GM19351 (cell line): ENCODE data around the gene LBH.

Source experiments
- ATAC-seq: cut with Tn5 transposase; IDR thresholded peaks from one replicate; pipeline ENCODE4 v1.9.1; 2021; ENCODE audit warnings: mild to moderate bottlenecking, moderate library complexity; ENCODE audit not compliant: unreplicated experiment

Gene LBH

DNA sequence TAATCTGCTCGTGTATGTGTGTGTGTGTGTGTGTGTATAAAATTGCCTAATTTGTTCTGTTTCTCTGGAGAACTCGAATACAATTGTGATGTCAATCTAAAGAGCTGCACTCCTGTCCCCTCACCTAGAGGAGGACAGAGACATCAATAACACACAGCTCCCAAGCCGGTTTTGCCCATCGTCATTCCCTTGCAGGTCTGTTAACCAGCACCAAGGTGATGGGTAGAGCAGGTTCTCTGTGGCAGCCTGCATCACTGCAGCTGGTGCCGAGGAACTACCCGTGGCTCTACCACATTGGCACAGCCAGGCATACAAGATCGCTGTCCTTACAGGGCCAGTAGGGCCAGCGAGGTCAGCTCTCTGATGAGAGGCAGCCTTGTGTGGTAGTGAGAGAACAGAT lies 41.0 kb downstream of the LBH start:
- no peak for ATAC-seq

DNA sequence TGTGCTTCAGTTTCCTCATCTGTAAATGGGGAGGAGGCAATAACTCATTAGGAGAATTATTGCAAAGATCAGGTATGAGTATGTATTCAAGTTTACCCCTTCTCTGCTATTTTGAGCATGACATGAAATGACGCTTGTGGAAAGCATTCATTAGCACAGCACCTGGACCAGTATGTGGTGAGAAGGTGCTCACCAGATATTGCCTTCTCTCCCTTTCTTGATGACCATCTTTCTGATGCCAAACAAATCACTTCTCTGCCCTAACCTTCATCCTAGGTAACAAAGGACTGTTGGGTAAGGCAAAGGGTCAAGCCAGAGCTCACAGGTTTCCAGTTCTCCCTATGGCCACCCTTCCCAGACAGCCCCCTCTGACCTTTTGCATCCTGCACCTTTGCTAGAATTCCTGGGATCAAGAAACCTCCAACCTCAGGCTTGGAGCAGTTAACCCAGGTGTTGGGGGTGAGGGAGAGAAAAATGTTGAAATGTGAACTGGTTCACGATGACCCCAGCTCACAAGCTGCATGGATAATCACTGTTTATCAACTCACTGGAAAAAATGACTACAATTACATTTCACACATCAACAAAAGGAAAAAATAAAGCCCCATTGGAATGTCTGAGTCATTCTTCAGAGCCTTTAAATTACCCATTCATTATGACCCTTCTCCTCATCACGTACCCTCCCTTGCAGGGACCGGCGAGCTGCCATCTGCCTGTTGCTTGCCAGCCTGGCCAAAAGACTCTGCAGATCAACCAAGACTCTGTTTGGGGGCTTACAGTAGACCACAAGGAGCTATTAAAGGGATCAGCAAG lies 41.6 kb downstream of the LBH start:
- no peak for ATAC-seq

DNA sequence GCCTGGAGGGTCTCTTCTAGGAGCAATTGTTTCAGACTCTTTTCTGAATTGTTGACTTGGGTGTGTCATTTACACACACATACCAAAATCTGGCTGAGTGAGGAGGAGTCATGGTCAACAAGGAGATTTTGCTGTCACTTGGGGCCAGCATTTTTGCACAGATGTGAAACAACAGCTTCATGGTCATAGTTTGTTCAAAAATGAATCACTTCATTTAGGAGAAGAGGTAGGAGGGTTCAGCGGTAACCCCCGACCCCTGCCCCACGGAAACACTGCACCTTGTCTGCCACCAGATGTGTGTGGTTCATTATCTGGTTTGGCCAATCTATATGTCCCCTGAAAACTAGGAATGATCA lies 42.2 kb downstream of the LBH start:
- no peak for ATAC-seq

DNA sequence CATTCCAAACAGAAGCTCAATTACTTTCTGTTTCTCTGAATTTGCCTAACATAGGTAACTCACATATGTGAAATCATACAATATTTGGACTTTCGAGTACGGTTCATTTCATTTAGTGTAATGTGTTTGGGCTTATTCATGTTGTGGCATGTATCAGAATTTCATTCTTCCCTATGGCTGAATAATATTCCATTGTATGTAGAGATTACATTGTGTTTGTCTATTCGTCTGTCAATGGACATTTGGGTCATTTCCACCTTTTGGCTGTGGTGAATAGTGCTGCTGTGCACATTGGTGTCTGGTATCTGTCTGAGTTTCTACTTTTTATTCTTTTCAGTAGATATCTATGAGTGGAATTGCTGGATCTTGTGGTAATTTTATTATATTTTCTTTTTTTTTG lies 43.9 kb downstream of the LBH start:
- ATAC-seq: no peak

DNA sequence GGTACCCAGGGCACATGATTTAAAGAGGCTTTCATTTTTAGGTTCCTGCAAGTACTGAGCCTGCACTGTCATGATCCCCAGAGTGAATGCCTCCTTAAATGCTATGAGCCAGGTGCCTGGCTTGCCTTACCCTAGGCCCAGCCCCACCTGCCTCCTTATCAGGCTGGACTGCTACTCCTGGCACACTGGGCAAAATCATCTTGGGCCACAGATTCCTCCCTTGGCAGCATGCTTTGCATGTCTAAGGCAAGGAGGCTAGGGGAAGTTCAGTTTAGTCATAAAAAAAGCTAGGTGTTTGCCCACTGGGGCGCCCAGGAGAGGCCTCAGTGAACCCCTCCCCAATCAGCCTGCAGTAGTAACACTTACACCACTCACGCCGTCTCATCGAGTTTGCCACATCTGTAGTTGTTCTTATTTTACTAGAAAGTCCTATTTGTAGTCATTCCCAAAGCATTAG lies 45.1 kb downstream of the LBH start:
- no peak for ATAC-seq

DNA sequence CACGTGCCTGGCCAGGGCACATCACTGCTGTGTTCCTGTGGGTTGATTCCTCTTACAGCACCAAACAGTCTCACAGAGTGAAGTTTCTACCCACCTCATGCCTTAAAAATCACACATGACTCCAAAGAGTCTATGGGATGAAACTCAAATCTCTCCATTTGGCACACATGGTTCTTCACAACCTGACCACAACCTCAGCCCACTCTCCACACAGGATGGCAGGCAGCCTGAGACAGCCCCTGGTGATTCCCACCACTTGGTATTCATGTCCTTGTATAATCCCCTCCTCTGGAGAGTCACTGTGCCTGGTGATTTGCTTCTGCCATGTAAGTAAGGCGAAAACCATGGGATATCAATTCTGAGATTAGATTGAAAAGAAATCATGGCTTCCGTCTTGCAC lies 46.2 kb downstream of the LBH start:
- no peak for ATAC-seq

DNA sequence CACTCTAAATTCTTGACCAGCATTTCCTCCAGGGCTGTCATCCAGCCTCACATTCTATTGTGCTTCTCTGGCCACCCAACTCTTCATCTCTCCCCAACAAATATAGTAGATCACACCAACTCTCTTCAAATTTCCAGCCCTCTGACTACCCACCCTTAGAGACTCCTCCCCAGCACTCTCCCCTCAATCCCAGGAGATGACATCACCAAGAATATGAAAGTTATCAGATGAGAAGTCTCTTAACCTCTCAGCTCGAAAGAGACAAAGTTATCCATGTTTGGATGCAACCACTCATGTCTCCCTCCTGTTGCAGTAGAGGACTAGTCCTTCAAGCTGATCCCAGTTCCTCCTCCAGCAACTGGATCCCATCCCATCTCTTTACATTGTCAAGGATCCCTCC lies 47.1 kb downstream of the LBH start:
- no peak for ATAC-seq

DNA sequence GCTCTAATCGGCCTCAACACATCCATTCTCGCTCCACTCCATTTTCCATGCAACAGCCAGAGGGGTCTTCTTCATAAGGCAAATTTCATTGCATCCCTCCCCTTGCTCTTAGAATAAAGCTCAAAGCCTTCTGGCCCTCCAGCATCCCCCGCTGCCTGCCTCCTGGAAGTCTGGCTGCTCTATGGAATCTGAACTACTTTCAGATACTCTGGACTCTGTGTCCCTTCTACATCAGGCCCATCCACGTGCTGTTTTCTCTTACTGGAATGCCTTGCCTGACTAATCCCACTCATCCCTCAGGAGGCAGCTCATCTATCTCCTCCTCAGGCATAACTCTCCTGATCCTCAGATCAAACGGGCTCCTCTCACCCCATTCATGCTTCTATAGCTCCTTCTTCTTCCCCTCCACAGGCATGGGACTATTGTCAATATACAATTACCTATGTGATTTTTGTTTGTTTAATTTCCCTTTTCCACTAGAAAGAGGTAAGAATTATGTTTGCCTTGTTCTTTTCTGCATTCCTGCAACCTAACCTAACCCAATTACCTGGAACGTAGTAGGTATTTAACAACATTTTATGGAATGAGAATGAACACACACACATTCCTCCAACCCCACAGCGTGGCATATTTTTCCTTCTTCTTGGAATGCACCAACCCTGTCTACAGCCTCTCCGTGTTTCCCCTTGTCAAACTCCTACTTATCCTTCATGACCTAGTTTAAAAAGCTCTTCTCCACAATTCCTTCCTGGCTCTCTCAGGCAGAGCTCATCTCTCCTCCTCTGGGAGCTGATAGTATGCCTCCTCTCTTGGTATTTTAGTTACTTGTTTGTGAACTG lies 49.5 kb downstream of the LBH start:
- no peak for ATAC-seq

DNA sequence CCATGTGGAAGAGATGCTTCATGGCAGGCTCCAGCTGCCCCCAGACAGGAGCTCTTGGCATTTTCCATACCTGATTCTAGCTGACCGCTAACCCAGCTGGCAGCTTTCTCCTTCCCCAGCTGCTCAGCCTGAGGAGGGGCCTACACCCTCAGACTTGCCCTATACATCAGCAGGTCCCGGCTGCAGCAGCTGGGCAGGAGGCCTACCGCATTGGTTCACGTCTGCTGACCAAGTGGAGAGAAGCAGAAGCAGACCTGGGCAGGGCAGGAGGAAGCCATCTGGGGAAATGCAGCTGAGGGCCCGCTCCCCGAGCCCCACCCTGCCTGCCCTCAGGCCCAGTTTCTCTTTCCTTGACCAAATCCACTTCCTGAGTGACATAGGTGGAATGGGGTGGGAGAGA lies 50.7 kb downstream of the LBH start:
- ATAC-seq: peak; percentile 71

DNA sequence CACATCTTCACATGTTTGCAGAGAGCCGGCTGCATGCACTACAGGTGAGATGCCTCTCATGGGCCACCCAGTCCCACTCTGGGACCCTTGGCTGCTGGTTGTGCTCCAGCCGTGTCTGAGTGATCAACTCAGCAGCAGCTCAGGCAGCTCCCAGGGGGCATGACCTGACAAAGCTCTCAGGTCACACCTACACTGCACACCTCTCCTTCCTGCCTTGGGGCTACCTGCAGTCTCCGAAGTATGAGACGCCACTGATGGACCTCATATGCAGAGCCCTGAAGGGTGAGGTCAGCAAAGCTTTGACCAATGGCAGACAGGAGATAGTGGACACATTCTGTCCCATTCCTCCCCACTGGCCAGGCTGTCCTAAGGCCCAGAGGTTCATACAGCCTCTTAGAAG lies 51.4 kb downstream of the LBH start:
- ATAC-seq: no peak

DNA sequence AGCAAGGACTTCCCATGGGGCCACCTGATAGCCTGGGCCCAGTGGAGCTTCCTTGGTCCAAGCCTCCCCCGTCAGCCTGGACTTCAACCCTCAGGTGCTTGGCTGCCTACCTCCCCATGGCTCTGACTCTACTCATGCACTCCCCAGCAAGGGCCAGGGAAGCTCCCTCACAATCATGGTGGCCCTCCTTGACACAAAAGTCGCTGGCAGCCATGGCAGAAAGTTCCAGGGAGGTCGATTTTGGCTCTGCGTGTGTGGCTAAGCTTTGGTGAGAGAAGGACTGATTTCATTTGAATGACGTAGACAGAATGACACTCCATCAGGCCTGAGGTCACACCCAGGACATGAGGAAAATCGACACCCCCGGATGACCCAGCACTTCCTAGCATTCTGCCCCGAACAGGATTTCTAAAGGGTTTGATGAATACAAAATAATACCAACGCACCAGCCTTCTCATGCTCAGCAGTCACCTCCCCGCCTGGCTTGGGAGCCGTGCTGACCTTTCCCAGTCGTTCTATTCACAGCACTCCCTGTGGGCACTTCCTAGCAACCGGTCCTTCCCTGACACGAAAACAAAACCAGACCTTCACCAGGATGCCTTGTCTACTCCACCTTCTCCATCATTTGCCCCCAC lies 52.7 kb downstream of the LBH start:
- ATAC-seq: no peak

DNA sequence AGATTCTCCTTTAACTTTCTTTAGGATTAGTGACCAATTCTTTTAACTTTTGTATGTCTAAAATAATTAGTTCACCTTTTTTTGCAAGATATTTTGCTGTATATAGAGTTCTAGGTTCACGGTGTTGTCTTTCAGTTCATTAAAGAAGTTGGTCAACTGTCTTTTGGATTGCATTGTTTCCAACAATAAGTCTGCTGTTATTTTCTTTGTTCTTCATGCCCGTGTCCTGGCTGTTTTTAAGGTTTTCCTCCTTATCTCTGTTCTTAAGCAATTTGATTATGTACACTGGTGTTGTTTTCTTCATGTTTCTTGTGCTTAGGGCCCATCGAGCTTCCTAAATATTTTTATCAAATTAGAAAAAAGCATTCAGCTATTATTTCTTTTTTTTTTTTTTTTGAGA lies 54.4 kb downstream of the LBH start:
- no peak for ATAC-seq

DNA sequence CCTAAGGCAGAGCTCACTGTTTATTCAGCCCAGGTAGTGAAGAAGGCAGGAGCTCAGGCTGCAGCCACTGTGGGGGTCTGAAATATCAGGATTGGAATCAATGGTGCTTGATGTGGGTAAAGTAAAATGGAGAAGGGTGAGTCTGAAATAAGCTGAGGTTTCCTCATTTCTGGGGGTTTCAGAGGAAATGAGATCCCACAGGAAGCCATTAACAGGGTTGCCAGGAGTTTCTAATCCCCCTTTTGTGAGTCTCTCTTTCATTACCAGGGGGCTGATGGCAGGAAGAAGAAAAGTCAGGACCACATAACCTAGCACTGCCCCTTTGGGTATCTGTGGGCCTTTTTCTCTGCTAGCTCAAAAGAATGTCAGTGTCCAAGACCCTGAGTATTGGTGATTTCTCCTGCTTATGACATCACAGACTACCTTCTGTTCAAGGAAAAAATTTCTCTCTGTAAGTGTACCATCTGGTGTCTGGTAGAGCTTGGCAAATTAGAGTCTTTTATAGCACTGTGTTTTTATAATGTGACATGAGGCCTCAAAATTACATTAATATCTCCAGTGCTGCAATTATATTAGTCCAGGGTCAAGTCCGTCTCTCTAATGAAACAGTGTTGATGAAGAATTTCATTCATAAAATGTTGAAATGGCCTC lies 56.0 kb downstream of the LBH start:
- peak; percentile 21 for ATAC-seq

DNA sequence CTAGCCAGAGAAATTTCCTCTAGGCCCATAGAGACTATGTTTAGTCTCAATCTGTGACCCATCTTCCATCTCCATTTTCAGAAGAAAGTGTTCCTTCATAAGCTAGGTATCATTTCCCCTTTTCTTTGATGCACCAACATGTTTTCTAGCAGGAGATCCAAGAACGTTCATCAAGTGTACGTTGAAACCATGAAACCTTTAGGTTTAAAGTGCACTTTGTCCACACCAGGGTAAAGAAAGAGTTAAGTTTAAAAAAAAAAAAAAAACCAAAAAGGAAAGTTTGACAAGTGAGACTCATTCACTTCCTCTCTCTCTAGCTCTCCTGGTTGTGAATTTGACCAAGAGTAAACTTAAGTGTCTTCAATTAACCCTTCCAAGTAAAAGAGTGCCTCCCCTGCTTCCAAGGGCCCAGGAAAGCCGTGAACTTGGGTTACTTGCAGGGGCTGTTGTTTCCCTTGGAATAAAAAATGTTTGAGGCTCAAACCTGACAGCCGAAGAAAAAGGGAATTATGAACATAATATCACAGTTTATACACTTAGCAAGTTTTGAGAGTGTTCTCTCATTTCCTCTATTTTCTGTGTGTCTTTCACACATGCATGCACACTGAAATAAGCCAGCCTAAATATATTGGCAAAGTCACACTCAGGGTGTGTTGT lies 56.7 kb downstream of the LBH start:
- ATAC-seq: peak; percentile 71

DNA sequence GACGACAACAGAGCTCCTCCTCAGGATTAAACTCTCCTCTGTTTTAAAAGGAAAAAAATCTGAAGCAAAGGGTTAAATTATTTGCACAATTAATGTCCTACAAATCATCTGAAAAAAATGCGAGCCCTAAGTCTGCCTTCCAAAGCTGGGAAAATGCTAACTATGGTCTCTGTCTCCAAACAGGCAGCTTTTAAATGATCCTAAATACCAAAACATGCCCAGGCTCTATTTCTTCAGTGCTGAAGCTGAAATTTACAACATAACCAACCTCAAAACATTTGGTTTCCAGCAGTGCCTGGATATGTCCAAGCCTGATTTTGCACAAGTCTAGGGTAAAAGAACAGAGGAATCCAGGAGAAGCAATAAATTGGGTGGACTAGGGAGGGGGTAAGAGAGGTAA lies 57.2 kb downstream of the LBH start:
- ATAC-seq: no peak

DNA sequence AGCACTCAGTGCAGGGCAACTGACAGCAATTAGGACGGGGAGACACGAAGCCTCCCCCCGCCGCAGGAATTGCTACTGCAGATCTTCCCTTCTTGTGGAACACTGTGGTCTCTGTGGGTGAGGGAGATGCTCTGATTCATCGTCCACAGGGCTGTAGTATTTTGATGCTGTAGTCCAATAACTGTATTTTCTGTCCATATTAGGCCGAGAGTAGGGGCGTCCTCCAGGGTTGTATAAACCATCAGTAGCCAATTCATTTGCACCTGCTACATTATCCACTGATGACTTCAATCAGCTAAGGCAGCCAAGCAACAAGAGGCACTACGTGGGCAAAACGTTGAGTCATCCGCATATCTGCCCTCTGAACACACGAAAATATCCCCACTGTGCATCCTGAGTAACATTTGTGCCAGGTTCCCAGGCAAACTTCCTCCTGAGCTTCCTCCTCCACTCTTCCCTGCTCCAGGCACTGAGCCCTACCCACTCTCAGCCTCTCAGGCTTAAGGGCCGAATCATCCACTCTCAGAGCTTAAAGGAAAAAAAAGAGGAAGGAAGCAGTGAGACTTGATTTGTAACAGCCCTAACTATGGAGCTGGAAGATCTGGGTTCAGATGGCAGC lies 62.1 kb downstream of the LBH start:
- ATAC-seq: no peak

DNA sequence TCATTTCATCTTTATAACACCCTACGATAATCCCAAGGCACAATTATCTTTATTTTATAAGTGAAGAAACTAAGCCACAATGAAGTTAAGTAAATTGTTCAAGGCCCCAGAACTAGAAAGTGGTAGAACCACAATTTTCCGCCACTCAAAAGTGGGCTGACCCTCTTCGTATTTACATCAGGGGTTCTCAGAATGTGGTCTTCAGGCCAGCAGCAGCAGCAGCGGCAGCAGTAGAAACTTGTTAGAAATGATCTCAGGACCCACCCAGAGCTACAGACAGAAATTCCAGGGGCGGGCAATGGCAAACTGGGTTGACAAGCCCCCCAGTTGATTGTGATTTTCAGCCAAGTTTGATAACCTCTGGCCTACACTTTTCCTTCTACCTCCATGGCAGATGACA lies 62.8 kb downstream of the LBH start:
- ATAC-seq: no peak

DNA sequence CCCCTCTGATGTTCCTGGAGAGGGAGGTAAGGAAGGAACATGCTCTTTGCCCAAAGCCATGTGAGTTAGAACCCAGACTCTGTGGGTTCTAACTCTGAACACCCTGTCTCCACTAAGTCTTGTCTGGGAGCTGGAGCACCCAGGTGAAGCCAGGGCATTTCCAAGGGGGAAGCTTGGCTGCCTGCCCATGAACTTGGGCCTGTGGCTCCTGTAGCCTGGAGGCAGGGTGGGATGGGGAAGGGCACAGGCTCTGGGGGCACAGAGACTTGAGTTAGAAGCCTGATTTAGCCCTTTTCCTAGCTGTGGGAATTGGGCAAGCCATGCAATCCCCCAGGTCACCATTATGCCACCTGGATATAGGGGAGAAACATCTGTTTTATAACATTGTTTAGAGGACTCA lies 65.2 kb downstream of the LBH start:
- ATAC-seq: no peak

DNA sequence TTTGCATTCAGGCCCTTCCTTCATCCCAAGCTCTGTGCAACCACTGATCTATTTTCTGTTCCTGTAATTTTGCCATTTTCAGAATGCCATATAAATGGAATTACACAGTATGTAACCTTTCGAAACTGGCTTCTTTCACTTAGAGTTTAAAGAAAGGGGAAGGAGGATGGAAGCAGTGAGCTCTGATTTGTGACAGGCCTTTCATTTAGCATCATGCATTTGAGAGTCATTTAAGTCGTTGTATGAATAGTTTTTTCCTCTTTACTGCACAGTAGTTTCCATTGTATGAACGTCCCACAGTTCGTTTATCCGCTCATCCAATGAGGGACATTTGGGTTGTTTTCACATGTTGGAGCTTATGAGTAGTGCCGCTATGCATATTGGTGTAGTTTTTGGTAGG lies 67.0 kb downstream of the LBH start:
- peak; percentile 69 for ATAC-seq

DNA sequence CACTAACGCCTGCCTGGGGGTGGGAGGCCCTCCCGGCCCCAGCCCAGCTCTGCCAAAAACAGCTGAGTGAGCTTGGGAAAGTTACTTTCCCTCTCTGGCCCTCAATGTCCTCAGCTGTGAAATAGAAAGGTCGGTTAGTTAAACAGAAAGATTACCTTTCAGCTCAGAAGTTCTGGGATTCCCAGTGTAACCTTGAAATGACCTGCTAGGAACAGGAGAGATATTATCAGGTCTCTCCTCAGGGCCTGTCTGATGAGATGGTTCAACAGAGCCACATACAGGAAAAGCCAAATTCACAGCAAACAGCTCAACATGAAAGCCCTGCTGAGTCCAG lies 68.8 kb downstream of the LBH start:
- no peak for ATAC-seq
